Measurements from ENCODE around the gene LRG1. TPM values are rescaled to one million over a fixed set of nuclear protein-coding genes. Genes with fewer than 3 reads are reported as not detected.
A peak's percentile ranks its signal among the peaks of the same experiment; 100 is the strongest.

Gene LRG1
- total and polyA plus RNA-seq, 3 experiments from 2014 or later, result 0.06 TPM; not detected in 2

- H3K9me3 Mint-ChIP-seq, result no peaks in the 10 kb centered on the region
- Histone ChIP-seq H3K36me3 (ENCODE audit: insufficient read depth, low read length) (no peaks in the 10 kb centered on the region), H3K27ac (ENCODE audit: low read depth, low read length) (no peak overlapping the region), H3K4me3 (ENCODE audit: low read length) (no peak overlapping the region), H3K27me3 (ENCODE audit: insufficient read depth, low read length, poor library complexity, severe bottlenecking) (no peaks in the 10 kb centered on the region), H3K4me1 (ENCODE audit: insufficient read depth, low read length) (no peaks in the 10 kb centered on the region), H3K9me3 (ENCODE audit: low read length) (no peaks in the 10 kb centered on the region)
- no peak overlapping the region for H3K27ac Mint-ChIP-seq
- POLR2A ChIA-PET, result no interaction called here
- H3K36me3 Mint-ChIP-seq, result peaks cover 3 to 54% (median 4%) of the 10 kb centered on the region in 3 donors
- CTCF ChIA-PET, result no interaction called here
- DNase-seq, result no peak
- H3K27me3 Mint-ChIP-seq, result no peaks in the 10 kb centered on the region
- no peaks in the 10 kb centered on the region for H3K4me1 Mint-ChIP-seq
- no peak overlapping the region for H3K4me3 Mint-ChIP-seq
Measured at GRCh38 chr19:4503132-4503824, 36.6 kb downstream of the LRG1 start.

DNA sequence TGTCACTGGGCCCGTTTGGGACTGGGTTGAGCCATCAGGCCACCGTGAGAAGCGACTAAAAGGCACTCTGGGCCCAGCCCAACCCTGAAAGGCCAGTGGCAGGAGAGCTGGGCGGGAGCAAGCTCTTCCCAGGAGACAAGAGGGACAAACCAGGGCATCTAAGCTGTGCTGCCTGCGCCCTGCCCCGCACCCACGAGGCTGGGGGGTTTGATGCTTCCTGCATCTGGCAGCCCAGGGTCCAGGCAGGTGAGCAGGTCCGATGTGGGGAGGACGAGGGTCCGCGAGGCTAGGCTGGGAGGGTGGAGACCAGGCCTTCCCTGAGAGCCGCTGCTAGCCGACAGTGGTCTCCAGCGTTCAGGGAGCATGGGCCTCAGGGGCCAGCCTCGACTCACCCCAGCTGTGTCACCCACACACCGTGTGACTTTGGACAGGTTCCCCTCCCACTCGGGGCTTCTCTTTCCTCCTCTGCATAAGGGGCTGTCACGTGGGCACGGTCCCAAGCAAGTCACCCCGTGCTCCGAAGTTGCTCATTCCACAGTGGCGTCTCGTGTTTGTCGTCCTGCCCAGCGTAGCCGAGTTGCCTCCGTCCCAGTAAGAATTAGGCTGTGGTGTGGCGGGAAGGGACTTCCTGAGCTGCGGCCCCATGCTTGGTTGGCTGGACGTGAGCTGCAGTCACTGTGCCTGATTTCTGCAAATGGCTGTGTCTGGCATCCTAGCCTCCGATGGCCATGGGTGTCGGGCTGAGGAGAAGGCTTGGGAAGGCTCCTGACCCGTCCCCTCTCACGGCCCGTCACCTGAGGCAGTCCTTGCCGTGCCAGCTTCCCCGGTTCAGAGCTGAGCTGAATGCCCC lies 37.3 kb downstream of the LRG1 start:
- CTCF ChIA-PET, result no interaction called here
- DNase-seq, result no peak
- Mint-ChIP-seq H3K9me3 (no peaks in the 10 kb centered on the region), H3K27ac (no peak overlapping the region), H3K36me3 (peaks cover 3 to 58% (median 4%) of the 10 kb centered on the region in 3 donors), H3K4me3 (no peak overlapping the region), H3K27me3 (no peaks in the 10 kb centered on the region), H3K4me1 (no peaks in the 10 kb centered on the region)
- Histone ChIP-seq H3K27ac (ENCODE audit: low read depth, low read length) (no peak overlapping the region), H3K4me3 (ENCODE audit: low read length) (no peak overlapping the region), H3K4me1 (ENCODE audit: insufficient read depth, low read length) (no peaks in the 10 kb centered on the region), H3K9me3 (ENCODE audit: low read length) (no peaks in the 10 kb centered on the region), H3K36me3 (ENCODE audit: insufficient read depth, low read length) (no peaks in the 10 kb centered on the region), H3K27me3 (ENCODE audit: insufficient read depth, low read length, poor library complexity, severe bottlenecking) (no peaks in the 10 kb centered on the region)
- POLR2A ChIA-PET, result no interaction called here

DNA sequence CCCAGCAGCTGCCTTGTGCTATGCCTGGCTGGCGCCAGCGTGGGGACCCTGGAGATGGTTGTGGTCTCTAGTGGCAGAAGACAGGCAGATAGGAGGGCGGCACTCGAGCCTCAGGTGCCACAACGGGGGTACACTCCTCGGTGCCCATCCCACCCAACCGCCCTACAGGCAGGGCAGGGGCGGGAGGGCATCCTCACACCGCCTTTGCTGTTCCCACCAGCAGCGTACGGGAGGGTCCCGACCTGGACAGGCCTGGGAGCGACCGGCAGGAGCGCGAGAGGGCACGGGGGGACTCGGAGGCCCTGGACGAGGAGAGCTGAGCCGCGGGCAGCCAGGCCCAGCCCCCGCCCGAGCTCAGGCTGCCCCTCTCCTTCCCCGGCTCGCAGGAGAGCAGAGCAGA lies 38.1 kb downstream of the LRG1 start:
- CTCF ChIA-PET, result no interaction called here
- Histone ChIP-seq H3K9me3 (ENCODE audit: low read length) (no peaks in the 10 kb centered on the region), H3K27ac (ENCODE audit: low read depth, low read length) (no peak overlapping the region), H3K27me3 (ENCODE audit: insufficient read depth, low read length, poor library complexity, severe bottlenecking) (no peaks in the 10 kb centered on the region), H3K4me1 (ENCODE audit: insufficient read depth, low read length) (no peaks in the 10 kb centered on the region), H3K36me3 (ENCODE audit: insufficient read depth, low read length) (no peaks in the 10 kb centered on the region), H3K4me3 (ENCODE audit: low read length) (no peak overlapping the region)
- H3K4me1 Mint-ChIP-seq, result no peaks in the 10 kb centered on the region
- no peak overlapping the region for H3K27ac Mint-ChIP-seq
- H3K9me3 Mint-ChIP-seq, result no peaks in the 10 kb centered on the region
- H3K4me3 Mint-ChIP-seq, result no peak overlapping the region
- DNase-seq, result no peak
- peaks cover 3 to 61% (median 4%) of the 10 kb centered on the region in 3 donors for H3K36me3 Mint-ChIP-seq
- H3K27me3 Mint-ChIP-seq, result no peaks in the 10 kb centered on the region
- POLR2A ChIA-PET, result interaction anchor here (0.6 kb wide), 1 partner anchor 25 kb away, joined by 3 read pairs; no protein-coding TSS in a partner anchor

DNA sequence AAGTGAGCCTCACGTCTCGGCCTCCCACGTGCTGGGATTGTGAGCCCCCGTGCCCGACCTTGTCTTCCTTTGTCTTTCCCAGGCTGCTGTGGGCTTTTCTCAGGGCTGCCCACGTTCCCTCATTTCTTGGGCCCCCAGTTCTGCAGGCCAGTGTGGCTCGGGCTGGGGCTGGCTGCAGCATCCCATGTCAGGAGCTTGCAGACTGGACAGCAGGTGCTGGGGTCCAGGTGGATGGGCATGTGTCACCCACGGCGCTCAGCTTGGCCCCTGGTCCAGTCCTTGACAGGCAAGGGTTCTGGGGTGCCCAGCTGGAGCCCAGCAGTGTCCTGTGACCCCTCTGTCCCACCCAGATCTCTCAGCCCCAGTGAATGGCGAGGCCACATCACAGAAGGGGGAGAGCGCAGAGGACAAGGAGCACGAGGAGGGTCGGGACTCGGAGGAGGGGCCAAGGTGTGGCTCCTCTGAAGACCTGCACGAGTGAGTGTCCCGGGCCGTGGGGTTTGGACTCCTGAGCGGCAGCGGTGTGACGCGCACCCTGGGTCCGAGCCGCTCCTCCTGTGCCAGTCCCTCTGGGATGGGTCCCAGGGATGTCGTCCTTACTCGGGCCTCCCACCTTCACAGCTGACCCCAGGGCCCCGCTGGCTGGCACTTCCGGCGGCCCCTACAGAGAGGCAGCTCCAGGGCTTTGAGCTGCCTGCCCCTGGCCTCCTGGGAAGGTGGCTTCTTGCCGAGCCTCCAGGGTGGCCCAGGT lies 38.8 kb downstream of the LRG1 start:
- no peak overlapping the region for H3K27ac ChIP-seq (ENCODE audit: low read depth, low read length)
- H3K27me3 Mint-ChIP-seq, result no peaks in the 10 kb centered on the region
- H3K36me3 ChIP-seq (ENCODE audit: insufficient read depth, low read length), result no peaks in the 10 kb centered on the region
- H3K9me3 ChIP-seq (ENCODE audit: low read length), result no peaks in the 10 kb centered on the region
- no peaks in the 10 kb centered on the region for H3K9me3 Mint-ChIP-seq
- H3K27ac Mint-ChIP-seq, result no peak overlapping the region
- H3K4me3 ChIP-seq (ENCODE audit: low read length), result no peak overlapping the region
- ChIA-PET POLR2A (interaction anchor here (0.6 kb wide), 1 partner anchor 25 kb away, joined by 3 read pairs; no protein-coding TSS in a partner anchor), CTCF (no interaction called here)
- no peaks in the 10 kb centered on the region for H3K4me1 Mint-ChIP-seq
- no peaks in the 10 kb centered on the region for H3K27me3 ChIP-seq (ENCODE audit: insufficient read depth, low read length, poor library complexity, severe bottlenecking)
- peaks cover 0 to 60% (median 0%) of the 10 kb centered on the region in 3 donors for H3K36me3 Mint-ChIP-seq
- no peak for DNase-seq
- no peaks in the 10 kb centered on the region for H3K4me1 ChIP-seq (ENCODE audit: insufficient read depth, low read length)
- H3K4me3 Mint-ChIP-seq, result no peak overlapping the region

GRCh38 chr19:4499855-4500254 lies 40.0 kb downstream of the LRG1 start:
- no peaks in the 10 kb centered on the region for H3K27me3 Mint-ChIP-seq
- POLR2A ChIA-PET, result no interaction called here
- CTCF ChIA-PET, result no interaction called here

DNA sequence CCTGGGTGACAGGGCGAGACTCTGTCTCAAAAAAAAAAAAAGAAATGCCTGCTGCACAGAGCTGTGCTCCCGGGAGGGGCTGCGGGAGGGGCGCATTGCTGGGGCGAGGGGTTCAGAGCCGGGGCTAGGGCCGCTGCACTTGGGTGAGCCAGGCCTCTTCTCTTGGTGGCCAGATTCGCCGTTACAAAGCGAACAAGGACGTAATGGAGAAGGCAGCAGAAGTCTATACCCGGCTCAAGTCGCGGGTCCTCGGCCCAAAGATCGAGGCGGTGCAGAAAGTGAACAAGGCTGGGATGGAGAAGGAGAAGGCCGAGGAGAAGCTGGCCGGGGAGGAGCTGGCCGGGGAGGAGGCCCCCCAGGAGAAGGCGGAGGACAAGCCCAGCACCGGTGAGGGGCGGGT lies 40.5 kb downstream of the LRG1 start:
- Mint-ChIP-seq H3K4me3 (no peak overlapping the region), H3K27ac (peak overlapping the region in 1 of 8 donors; percentile 36), H3K27me3 (no peaks in the 10 kb centered on the region), H3K4me1 (no peaks in the 10 kb centered on the region), H3K9me3 (no peaks in the 10 kb centered on the region), H3K36me3 (peaks cover 0 to 65% (median 0%) of the 10 kb centered on the region in 3 donors)
- Histone ChIP-seq H3K4me3 (ENCODE audit: low read length) (no peak overlapping the region), H3K27me3 (ENCODE audit: insufficient read depth, low read length, poor library complexity, severe bottlenecking) (no peaks in the 10 kb centered on the region), H3K27ac (ENCODE audit: low read depth, low read length) (no peak overlapping the region), H3K9me3 (ENCODE audit: low read length) (no peaks in the 10 kb centered on the region), H3K36me3 (ENCODE audit: insufficient read depth, low read length) (no peaks in the 10 kb centered on the region), H3K4me1 (ENCODE audit: insufficient read depth, low read length) (no peaks in the 10 kb centered on the region)
- CTCF ChIA-PET, result no interaction called here
- POLR2A ChIA-PET, result no interaction called here
- no peak for DNase-seq

More at GRCh38 chr19:4499855-4500254, 40.0 kb downstream of the LRG1 start:
- no peaks in the 10 kb centered on the region for H3K4me1 ChIP-seq (ENCODE audit: insufficient read depth, low read length)
- Mint-ChIP-seq H3K27ac (no peak overlapping the region), H3K9me3 (no peaks in the 10 kb centered on the region), H3K4me1 (no peaks in the 10 kb centered on the region), H3K4me3 (no peak overlapping the region), H3K36me3 (peaks cover 0 to 60% (median 0%) of the 10 kb centered on the region in 3 donors)
- H3K27me3 ChIP-seq (ENCODE audit: insufficient read depth, low read length, poor library complexity, severe bottlenecking), result no peaks in the 10 kb centered on the region
- no peak for DNase-seq
- no peaks in the 10 kb centered on the region for H3K9me3 ChIP-seq (ENCODE audit: low read length)
- H3K27ac ChIP-seq (ENCODE audit: low read depth, low read length), result no peak overlapping the region
- no peak overlapping the region for H3K4me3 ChIP-seq (ENCODE audit: low read length)
- H3K36me3 ChIP-seq (ENCODE audit: insufficient read depth, low read length), result no peaks in the 10 kb centered on the region

DNA sequence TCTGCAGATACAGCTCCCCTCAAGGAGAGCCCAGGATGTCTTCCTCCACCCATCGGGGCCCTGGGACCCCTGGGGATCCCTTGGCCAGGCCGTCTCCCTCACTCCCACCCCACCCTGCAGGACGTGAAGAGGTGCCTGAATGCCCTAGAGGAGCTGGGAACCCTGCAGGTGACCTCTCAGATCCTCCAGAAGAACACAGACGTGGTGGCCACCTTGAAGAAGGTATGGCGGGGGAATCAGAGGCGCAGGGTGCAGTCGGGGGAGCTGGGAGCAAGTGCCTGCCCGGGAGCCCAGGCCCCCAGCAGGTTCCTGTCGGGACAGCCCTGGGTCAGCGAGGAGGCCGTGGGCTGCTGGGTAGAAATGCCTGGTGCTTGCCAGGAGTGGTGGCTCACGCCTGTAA lies 41.1 kb downstream of the LRG1 start:
- Mint-ChIP-seq H3K27ac (no peak overlapping the region), H3K27me3 (no peaks in the 10 kb centered on the region), H3K9me3 (no peaks in the 10 kb centered on the region), H3K4me1 (no peaks in the 10 kb centered on the region), H3K4me3 (no peak overlapping the region), H3K36me3 (peaks cover 0 to 62% (median 0%) of the 10 kb centered on the region in 3 donors)
- Histone ChIP-seq H3K36me3 (ENCODE audit: insufficient read depth, low read length) (no peaks in the 10 kb centered on the region), H3K4me3 (ENCODE audit: low read length) (no peak overlapping the region), H3K27ac (ENCODE audit: low read depth, low read length) (no peak overlapping the region), H3K27me3 (ENCODE audit: insufficient read depth, low read length, poor library complexity, severe bottlenecking) (no peaks in the 10 kb centered on the region), H3K9me3 (ENCODE audit: low read length) (no peaks in the 10 kb centered on the region), H3K4me1 (ENCODE audit: insufficient read depth, low read length) (no peaks in the 10 kb centered on the region)
- CTCF ChIA-PET, result no interaction called here
- DNase-seq, result no peak
- POLR2A ChIA-PET, result no interaction called here
